HFF-Myc (cell line): ENCODE measurements around the gene OR6C2.
"Not testable (repeated sequence)": the region's sequence is repeated elsewhere in the genome, so short reads cannot be mapped to it uniquely, and the experiment has no call there.

ENCODE experiments used
- DNase-seq: peaks from one replicate; pipeline ENCODE4 v3.0.0-alpha.2; 2011; ENCODE audit warnings: low read depth; ENCODE audit errors: extremely low read depth
- H3K4me3 ChIP-seq: replicated peaks from 2 replicates; pipeline ENCODE4 v1.5.1; 2011; ENCODE audit warnings: low read depth, mild to moderate bottlenecking, control low read depth, low read length
- CTCF ChIP-seq: IDR thresholded peaks from 2 replicates; pipeline ENCODE4 v1.5.1; 2012; ENCODE audit warnings: mild to moderate bottlenecking, low read depth, low read length, control low read depth; ENCODE audit errors: missing control alignments

OR6C2 gene

GRCh38 chr12:55416961-55417360 is 26.9 kb upstream of the OR6C2 start:
- no peak overlapping the region for H3K4me3 ChIP-seq
- DNase-seq: no peak
- no peak for TF ChIP-seq CTCF

- H3K4me3 ChIP-seq: no peak overlapping the region
- TF ChIP-seq CTCF: no peak
- DNase-seq: no peak
Observed at GRCh38 chr12:55420307-55420962, 23.4 kb upstream of the OR6C2 start.

- no peak within 1 kb of the TSS for H3K4me3 ChIP-seq
- TF ChIP-seq CTCF: no peak
- DNase-seq: no peak
Observed at GRCh38 chr12:55425954-55426353, 17.9 kb upstream of the OR6C2 start, which contains the start of gene OR6C76. TSS of gene OR6C76 (plus strand) at chr12:55426254. CDS start at chr12:55426254, 0 bp downstream.

- no peak for TF ChIP-seq CTCF
- no peak overlapping the region for H3K4me3 ChIP-seq
Observed at GRCh38 chr12:55428331-55429243, 15.3 kb upstream of the OR6C2 start.

GRCh38 chr12:55441233-55441632 is 2.6 kb upstream of the OR6C2 start:
- DNase-seq, H3K4me3 ChIP-seq: not testable (repeated sequence)

More at GRCh38 chr12:55428331-55429243, 15.3 kb upstream of the OR6C2 start:
- DNase-seq: no peak

GRCh38 chr12:55445357-55445756 is 1.5 kb downstream of the OR6C2 start:
- DNase-seq: no peak
- H3K4me3 ChIP-seq: no peak overlapping the region
- TF ChIP-seq CTCF: no peak

GRCh38 chr12:55446326-55446725 is 2.5 kb downstream of the OR6C2 start:
- H3K4me3 ChIP-seq: no peak overlapping the region
- no peak for DNase-seq
- TF ChIP-seq CTCF: no peak
